ENCODE results near the gene FUBP3.

FUBP3 gene

DNA sequence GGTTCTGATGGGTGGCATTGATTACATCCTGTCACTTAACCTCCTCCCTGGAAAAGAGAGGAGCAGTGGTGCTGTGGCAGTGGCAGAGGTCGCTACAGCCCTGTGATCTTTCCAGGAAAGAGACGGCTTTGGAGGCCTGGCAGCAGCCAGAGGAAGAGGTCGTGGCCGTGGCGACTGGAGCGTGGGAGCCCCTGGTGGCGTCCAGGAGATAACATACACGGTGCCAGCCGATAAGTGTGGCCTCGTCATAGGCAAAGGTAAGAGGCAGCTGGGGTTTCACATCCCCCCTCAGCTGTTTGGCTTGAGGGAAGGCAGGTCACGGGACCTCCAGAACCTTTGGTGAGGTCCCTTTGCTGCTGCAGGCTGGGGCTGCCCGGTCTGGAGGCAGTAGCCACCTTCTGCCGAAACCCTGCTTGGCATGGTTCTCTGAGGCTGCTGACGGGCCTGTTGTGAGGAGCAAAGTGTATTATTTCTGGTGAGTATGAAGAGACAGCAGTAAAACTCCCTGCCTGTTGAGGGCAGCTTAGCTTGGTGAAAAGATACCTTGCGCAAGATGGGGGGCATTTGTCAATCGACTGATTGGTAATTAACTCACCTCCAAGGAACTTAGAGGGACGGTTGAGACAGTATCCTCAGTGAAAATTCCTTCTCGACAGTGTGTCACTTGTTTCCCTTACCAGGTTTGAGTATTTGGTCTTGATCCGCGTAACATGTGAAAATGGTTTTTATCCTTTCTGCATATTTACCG lies 47.0 kb downstream of the FUBP3 start:
- no peaks in the 10 kb centered on the region for H4K20me1 ChIP-seq (ENCODE audit: control insufficient read depth, insufficient read depth, low read depth, low read length)
- H3K27me3 ChIP-seq (ENCODE audit: control insufficient read depth, low read length): no peaks in the 10 kb centered on the region
- H3K4me2 ChIP-seq (ENCODE audit: low read length): no peak overlapping the region
- H3K4me3 ChIP-seq (ENCODE audit: low read length): no peak overlapping the region
- H3K79me2 ChIP-seq (ENCODE audit: control insufficient read depth, low read length): no peaks in the 10 kb centered on the region
- H3K9me2 ChIP-seq (replicated peaks; ENCODE audit: control insufficient read depth, low read length): no peaks in the 10 kb centered on the region
- no peak for TF ChIP-seq EZH2phosphoT487 (IDR thresholded peaks at IDR 0.05; ENCODE audit: borderline replicate concordance, low read length)
- TF ChIP-seq, protein P1, sequence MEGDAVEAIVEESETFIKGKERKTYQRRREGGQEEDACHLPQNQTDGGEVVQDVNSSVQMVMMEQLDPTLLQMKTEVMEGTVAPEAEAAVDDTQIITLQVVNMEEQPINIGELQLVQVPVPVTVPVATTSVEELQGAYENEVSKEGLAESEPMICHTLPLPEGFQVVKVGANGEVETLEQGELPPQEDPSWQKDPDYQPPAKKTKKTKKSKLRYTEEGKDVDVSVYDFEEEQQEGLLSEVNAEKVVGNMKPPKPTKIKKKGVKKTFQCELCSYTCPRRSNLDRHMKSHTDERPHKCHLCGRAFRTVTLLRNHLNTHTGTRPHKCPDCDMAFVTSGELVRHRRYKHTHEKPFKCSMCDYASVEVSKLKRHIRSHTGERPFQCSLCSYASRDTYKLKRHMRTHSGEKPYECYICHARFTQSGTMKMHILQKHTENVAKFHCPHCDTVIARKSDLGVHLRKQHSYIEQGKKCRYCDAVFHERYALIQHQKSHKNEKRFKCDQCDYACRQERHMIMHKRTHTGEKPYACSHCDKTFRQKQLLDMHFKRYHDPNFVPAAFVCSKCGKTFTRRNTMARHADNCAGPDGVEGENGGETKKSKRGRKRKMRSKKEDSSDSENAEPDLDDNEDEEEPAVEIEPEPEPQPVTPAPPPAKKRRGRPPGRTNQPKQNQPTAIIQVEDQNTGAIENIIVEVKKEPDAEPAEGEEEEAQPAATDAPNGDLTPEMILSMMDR (IDR thresholded peaks at IDR 0.05; ENCODE audit: low read depth, low read length, poor library complexity, severe bottlenecking): no peak
- H3K4me1 ChIP-seq (ENCODE audit: control insufficient read depth, low read length): no peaks in the 10 kb centered on the region
- peaks cover 57% of the 10 kb centered on the region for H3K36me3 ChIP-seq (ENCODE audit: control insufficient read depth, low read length)
- no peak overlapping the region for H3K27ac ChIP-seq (ENCODE audit: low read depth, low read length)
- no peaks in the 10 kb centered on the region for H3F3A ChIP-seq (ENCODE audit: control insufficient read depth, insufficient read depth)
- H3K9me3 ChIP-seq (ENCODE audit: control insufficient read depth, insufficient read depth, low read length): no peaks in the 10 kb centered on the region

DNA sequence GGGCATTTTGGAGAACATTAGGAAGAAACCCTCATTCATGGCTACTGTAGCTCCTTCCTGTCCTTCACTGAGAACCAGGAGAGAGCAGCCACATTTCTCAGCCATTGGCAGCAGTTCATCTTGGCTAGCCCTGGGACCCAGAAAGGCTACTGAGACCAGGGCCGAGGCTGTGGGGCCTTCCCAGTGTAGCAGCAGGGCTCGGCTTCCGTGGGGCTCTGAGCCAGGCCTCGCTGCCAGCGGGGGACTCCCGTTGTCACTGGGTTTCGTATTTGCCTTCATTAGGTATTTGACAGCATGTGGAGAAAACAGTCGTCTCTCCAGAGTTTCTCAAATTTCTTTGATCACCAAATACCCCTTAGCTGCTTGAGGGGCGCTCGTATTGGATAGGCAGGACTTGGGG lies 47.7 kb downstream of the FUBP3 start:
- Histone ChIP-seq H3K9me3 (ENCODE audit: control insufficient read depth, insufficient read depth, low read length) (no peaks in the 10 kb centered on the region), H3K4me1 (ENCODE audit: control insufficient read depth, low read length) (no peaks in the 10 kb centered on the region), H3K4me2 (ENCODE audit: low read length) (no peak overlapping the region), H3F3A (ENCODE audit: control insufficient read depth, insufficient read depth) (no peaks in the 10 kb centered on the region), H3K79me2 (ENCODE audit: control insufficient read depth, low read length) (no peaks in the 10 kb centered on the region), H4K20me1 (ENCODE audit: control insufficient read depth, insufficient read depth, low read depth, low read length) (no peaks in the 10 kb centered on the region), H3K9me2 (replicated peaks; ENCODE audit: control insufficient read depth, low read length) (no peaks in the 10 kb centered on the region), H3K36me3 (ENCODE audit: control insufficient read depth, low read length) (peaks cover 62% of the 10 kb centered on the region), H3K27ac (ENCODE audit: low read depth, low read length) (no peak overlapping the region), H3K4me3 (ENCODE audit: low read length) (no peak overlapping the region), H3K27me3 (ENCODE audit: control insufficient read depth, low read length) (no peaks in the 10 kb centered on the region)
- TF ChIP-seq, protein P1 (IDR thresholded peaks at IDR 0.05; ENCODE audit: low read depth, low read length, poor library complexity, severe bottlenecking): no peak
- TF ChIP-seq EZH2phosphoT487 (IDR thresholded peaks at IDR 0.05; ENCODE audit: borderline replicate concordance, low read length): no peak

DNA sequence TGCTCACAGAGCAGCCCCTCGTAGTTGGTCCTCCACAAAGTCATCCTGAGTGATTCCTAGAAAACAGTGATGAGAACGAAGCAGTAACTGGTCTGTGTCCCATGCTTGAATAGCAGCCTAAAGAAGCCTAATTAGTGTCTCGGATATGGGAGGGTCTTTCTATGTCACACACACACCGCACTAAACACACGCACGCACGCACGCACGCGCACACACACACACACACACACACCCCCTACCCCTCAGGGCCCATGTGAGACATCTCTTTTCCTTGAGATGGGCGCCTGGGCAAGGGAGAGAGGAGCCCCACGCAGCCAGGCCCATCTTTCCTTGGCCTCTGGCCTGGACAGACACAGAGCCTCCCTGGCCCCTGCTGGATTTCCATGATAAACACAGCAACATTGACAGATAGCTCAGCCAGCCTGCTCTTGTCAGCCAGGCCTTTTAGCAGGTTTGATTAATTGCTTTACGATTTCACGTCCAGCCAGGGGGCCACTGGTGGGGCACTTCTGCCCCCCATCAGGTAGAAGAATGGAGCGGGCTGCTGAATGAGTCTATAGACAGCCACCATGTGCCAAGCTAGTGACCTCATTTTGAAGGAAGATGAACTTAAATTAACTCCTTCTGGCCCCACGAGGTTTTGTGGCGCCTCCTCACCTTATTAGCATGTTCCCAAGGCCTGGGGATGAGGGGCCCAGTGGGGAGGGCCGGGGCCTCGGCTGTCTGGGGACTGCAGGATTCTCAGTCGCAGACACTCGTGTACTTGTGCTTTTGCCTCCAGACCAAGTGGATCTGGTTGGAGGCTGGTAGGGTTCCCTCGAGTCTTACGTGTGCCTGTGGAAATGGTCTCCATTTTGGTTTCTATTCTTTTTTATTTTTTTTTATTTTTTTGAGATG lies 48.8 kb downstream of the FUBP3 start:
- peaks cover 70% of the 10 kb centered on the region for H3K36me3 ChIP-seq (ENCODE audit: control insufficient read depth, low read length)
- TF ChIP-seq, protein P1 (IDR thresholded peaks at IDR 0.05; ENCODE audit: low read depth, low read length, poor library complexity, severe bottlenecking): no peak
- TF ChIP-seq EZH2phosphoT487 (IDR thresholded peaks at IDR 0.05; ENCODE audit: borderline replicate concordance, low read length): no peak
- H3F3A ChIP-seq (ENCODE audit: control insufficient read depth, insufficient read depth): no peaks in the 10 kb centered on the region
- no peak overlapping the region for H3K4me3 ChIP-seq (ENCODE audit: low read length)
- no peaks in the 10 kb centered on the region for H3K9me3 ChIP-seq (ENCODE audit: control insufficient read depth, insufficient read depth, low read length)
- H3K4me1 ChIP-seq (ENCODE audit: control insufficient read depth, low read length): no peaks in the 10 kb centered on the region
- no peaks in the 10 kb centered on the region for H3K9me2 ChIP-seq (replicated peaks; ENCODE audit: control insufficient read depth, low read length)
- no peaks in the 10 kb centered on the region for H3K79me2 ChIP-seq (ENCODE audit: control insufficient read depth, low read length)
- H3K4me2 ChIP-seq (ENCODE audit: low read length): no peak overlapping the region
- no peak overlapping the region for H3K27ac ChIP-seq (ENCODE audit: low read depth, low read length)
- H4K20me1 ChIP-seq (ENCODE audit: control insufficient read depth, insufficient read depth, low read depth, low read length): no peaks in the 10 kb centered on the region
- H3K27me3 ChIP-seq (ENCODE audit: control insufficient read depth, low read length): no peaks in the 10 kb centered on the region

Measured in DOHH2 (cell line).